HG03432 (cell line): Measurements from ENCODE around the gene DTX3L.
A peak's percentile ranks its signal among the peaks of the same experiment; 100 is the strongest.

ENCODE experiments used
- ATAC-seq: cut with Tn5 transposase; IDR thresholded peaks from one replicate; pipeline ENCODE4 v1.9.1; 2021; ENCODE audit warnings: mild to moderate bottlenecking, moderate library complexity; ENCODE audit not compliant: unreplicated experiment

DTX3L gene

DNA sequence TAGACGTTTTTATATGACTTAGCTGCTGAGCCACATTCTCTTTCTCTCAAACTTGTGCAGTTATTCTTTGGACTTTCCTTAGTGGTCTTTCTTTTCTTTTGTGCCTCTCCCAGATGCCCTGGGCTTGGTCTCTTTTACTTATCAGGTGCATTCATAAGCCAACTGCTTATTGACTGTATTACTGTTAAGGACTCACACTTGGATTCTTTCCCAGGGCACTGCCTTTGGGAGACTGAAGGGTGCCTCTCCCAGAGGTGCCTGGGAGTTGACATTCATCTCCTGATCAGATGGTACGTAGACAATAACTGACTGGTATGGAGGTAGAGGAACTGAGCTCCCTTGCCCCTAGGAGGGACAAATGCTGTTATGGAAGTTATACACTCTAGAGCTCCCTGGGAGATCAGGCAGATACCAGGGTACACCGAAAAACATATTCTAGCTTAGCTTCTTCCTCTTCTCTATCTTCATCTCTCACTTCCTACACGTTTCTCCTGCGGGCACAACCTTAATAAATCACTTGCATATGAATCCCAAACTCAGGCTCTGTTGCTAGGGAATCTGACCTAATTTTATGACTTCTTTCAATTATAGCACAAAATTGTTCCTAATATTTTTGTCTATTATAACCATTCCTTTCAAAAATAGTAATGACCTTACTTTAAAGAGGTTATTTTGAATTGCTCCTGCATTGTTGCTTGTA lies 38.0 kb downstream of the DTX3L start:
- no peak for ATAC-seq

DNA sequence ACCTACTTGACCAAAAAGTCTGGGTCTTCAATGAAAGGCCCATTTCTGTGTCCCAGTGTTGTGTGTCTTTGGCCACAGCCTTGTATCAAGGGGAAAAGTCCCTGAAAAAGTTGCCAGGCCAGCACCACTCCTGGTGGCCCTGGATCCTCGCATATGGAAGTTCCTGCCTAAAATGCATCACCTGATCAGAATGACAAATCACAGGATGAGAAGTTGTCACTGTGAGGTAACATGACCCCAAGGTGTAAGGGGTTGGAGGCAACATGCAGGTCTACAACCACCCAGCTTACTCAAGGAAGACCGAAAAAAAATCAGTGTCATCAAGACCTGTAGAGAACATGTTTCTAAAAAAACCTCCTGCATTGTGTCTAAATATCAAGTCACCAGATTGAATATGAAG lies 38.9 kb downstream of the DTX3L start:
- no peak for ATAC-seq

GRCh38 chr3:122606330-122606729 lies 42.2 kb downstream of the DTX3L start:
- ATAC-seq = no peak

- no peak for ATAC-seq
These were observed 44.8 kb downstream of the DTX3L start for GRCh38 chr3:122608916-122609315.

DNA sequence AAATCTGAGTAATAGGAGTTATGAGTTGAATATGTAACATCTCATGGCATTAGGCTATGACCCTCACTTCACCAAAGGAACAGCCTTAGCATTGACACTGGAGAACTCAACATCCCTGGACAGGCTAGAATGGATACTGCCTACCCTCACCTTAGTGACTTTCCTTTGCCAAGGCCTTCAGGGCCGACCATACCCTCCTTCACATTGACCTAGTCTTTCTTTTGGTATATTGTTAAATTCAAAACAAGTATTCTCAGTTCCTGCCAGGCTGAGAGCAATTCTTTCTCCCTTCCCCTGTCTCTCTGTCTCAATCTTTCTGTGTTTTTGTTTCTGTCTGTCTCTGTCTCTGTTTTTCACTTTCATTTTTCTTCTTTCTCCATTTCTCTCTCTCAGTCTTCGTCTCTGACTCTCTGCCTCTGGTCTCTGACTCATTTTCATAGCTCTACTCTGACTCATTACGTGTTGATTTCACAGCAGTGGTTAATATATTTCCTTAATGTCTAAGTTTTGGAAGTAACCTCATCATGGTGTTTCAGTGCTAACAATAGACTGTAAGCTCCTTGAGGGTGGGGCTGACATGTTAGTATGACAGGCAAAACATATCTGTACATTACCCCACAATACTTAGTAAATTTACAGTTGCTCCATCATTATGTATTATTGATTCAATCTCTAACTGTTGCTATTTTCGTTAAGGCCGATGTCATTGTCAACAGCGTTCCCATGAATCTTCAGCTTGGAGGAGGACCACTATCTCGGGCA lies 45.8 kb downstream of the DTX3L start:
- ATAC-seq = peak; percentile 98

DNA sequence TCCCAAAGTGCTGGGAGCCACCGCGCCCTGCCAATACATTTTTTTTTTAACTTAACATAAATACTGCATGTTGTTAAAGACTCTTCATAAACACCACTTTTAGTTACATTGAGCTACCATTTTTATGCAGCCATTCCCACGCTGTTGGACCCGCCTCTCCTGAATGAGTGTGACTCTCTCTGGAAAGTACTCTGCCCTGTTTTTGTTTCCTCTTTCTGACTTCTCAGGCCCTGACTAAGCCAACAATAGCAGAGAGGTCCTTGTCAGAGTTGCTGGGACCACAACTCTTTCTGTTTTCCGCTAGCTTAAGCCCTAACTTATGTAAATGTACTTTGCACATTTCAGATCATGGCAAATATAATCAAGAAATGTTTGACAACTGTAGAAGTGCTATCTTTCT lies 48.6 kb downstream of the DTX3L start:
- no peak for ATAC-seq

DNA sequence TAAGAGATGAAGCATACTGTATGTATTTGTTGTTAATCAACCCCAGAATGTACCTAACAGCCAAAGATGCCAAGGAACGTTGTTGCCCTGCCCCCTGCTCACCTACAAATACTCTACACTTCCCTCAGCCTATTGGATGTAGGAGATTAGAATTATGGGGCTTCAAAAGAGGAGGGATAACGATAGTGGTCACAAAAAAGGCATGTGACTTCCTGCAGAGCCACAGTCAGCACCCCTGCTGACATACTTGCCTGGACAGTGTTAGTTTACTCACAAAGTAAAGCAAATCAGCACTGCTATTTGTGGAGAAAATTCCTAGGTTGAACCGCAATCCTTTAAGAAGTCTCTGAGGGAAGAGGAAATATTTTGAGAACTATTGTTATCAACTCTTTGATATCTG lies 51.2 kb downstream of the DTX3L start:
- ATAC-seq = no peak

DNA sequence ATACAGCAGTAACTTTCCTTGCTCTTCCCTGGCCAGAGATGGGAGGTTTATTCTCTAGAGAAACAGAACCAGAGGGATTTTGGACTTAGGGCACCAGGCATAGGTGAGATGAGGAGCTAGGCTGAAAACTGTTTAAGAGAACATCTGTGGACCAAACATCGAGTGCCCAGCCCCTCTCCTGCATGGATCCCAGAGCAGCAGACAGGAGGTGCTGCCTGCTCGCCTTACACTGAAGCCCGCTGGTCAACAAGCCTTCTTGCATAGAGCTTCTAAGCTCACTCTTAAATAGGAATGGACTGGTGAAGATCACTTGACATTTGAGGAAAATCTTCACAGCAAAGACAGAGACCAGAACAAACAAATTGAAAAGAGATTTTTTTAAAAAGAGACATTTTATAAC lies 54.5 kb downstream of the DTX3L start:
- no peak for ATAC-seq

- ATAC-seq = no peak
These were observed 54.9 kb downstream of the DTX3L start for GRCh38 chr3:122619040-122619439.

- no peak for ATAC-seq
These were observed 56.3 kb downstream of the DTX3L start for GRCh38 chr3:122620399-122620798.

DNA sequence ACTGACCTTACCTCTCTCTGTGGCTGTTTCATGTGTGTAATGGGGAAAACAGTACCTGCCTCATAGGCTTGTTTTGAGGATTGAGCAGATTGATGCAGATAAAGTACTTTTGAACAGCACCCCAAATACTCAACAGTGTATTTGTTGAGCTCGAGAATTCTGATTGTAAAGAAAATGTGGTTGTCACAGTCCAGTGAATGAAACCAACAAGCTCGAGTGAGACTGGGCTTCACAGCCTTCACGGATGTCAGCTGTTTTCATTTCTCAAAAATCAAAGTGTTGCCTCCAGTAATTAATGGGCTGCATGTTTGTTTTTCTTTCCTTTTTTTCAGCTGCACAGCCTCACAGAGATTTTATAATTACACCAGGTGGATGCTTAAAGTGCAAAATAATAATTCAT lies 57.0 kb downstream of the DTX3L start:
- no peak for ATAC-seq

DNA sequence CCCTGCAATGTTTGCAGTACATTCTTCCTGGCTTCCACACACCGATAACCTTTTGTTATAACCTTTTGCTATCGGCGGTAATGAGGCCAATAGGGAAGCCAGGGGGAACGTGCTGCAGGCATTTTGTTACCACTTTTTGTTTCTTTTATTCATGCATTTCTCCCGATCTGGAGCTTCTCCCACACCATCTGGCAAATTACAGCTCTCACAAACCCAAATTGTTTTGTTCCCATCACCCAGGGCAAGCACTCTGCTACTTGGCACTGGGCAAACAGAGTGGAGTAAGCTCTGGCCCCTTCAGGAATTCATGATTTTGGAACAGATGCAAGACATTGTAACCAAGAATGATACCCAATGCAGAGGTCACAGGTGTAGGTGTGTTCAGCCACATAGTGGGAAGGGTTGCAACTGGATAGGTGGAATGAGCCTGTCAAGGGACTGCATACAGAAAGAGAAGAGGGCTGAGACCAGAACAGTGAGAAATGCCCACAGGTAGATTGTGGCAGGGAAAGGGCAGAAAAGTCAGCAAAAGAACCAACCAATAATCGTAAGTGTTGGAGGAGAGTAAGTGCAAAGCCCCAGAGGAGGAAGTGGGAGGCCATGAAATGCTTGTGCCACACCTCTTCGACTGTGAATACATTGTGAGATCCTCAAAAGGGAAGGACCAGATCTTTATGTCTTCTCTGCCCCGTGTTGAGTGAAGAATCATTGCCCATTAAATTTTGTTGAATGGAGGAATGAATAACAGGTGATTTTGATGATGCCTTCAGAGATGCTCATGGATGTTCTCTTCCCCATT lies 59.1 kb downstream of the DTX3L start:
- ATAC-seq = no peak
